H1 (cell line): ENCODE data around the gene CNNM4. TPM values are rescaled to one million over a fixed set of nuclear protein-coding genes. Genes with fewer than 3 reads are reported as not detected.

Experiments used
- CTCF ChIA-PET: fragments of 300-600 bp; sonication (Branson Sonifier 250); formaldehyde crosslinking; loops from one replicate; lab custom pipeline; 2021; ENCODE audit not compliant: partially characterized antibody; lab: Charles Lee
- POLR2A ChIA-PET: fragments of 300-600 bp; sonication (Branson Sonifier 250); formaldehyde crosslinking; loops from one replicate; lab custom pipeline; 2021; ENCODE audit warnings: inconsistent platforms; ENCODE audit not compliant: partially characterized antibody; lab: Charles Lee
- DNase-seq, 2 experiments: peaks; one replicate each; pipeline versions ENCODE4 v3.0.0 to v3.0.0-alpha.2; 2010 to 2022; ENCODE audit warnings: low spot score in 2 of 2, low read depth in 1 of 2, mixed read lengths in 1 of 2
- FAIRE-seq: peaks from 2 replicates; lab custom pipeline; 2011; peaks lifted over from hg19 to GRCh38; lab: Jason Lieb, UNC
- H2AFZ ChIP-seq: 2 replicates; pipeline ENCODE4 v1.8.1; 2012; ENCODE audit warnings: low read length, inconsistent platforms
- H2AK5ac ChIP-seq: 2 replicates; pipeline ENCODE4 v1.6.1; 2013; ENCODE audit warnings: low read depth, low read length
- H2BK120ac ChIP-seq: replicated peaks from 2 replicates; pipeline ENCODE3; 2013; ENCODE audit warnings: low read depth, low read length, inconsistent platforms
- H2BK12ac ChIP-seq: 2 replicates; pipeline ENCODE4 v1.6.1; 2013; ENCODE audit warnings: low read depth, low read length
- H2BK15ac ChIP-seq: 2 replicates; pipeline ENCODE4 v1.6.1; 2013; ENCODE audit warnings: low read length
- H2BK20ac ChIP-seq: 2 replicates; pipeline ENCODE4 v1.6.1; 2013; ENCODE audit warnings: low read length
- H2BK5ac ChIP-seq: 2 replicates; pipeline ENCODE4 v1.6.1; 2013; ENCODE audit warnings: low read depth, low read length
- H3K14ac ChIP-seq: 2 replicates; pipeline ENCODE4 v1.6.1; 2013; ENCODE audit warnings: inconsistent platforms; ENCODE audit not compliant: insufficient read length
- H3K18ac ChIP-seq: 2 replicates; pipeline ENCODE4 v1.6.1; 2013; ENCODE audit warnings: low read length; ENCODE audit errors: extremely low read depth
- H3K23ac ChIP-seq: 2 replicates; pipeline ENCODE4 v1.6.1; 2013; ENCODE audit warnings: inconsistent platforms; ENCODE audit not compliant: insufficient read length
- H3K23me2 ChIP-seq: 2 replicates; pipeline ENCODE4 v1.6.1; 2013; ENCODE audit warnings: low read depth, low read length
- H3K27ac ChIP-seq: 2 replicates; pipeline ENCODE4 v1.6.1; 2011; ENCODE audit warnings: low read depth, low read length, inconsistent platforms
- H3K27me3 ChIP-seq, 4 experiments: replicated peaks in 1 of 4; 1 replicate in 1 of 4; 2 replicates in 3 of 4; pipeline versions ENCODE4 v1.6.1 to v1.8.1; 2011 to 2013; ENCODE audit warnings: low read length in 3 of 4, mild to moderate bottlenecking in 3 of 4, inconsistent platforms in 2 of 4, mixed read lengths in 2 of 4, moderate library complexity in 1 of 4; ENCODE audit not compliant: control insufficient read depth in 3 of 4, insufficient read depth in 3 of 4; ENCODE audit errors: extremely low read depth in 1 of 4
- H3K36me3 ChIP-seq, 4 experiments: 2 replicates each; pipeline versions ENCODE4 v1.6.1 to v1.8.1; 2011 to 2013; ENCODE audit warnings: mild to moderate bottlenecking in 4 of 4, low read length in 3 of 4, moderate library complexity in 2 of 4, control low read depth in 1 of 4, inconsistent platforms in 1 of 4; ENCODE audit not compliant: insufficient read depth in 4 of 4, control insufficient read depth in 2 of 4
- H3K4ac ChIP-seq: replicated peaks from 2 replicates; pipeline ENCODE3; 2013; ENCODE audit warnings: low read length, low read depth, mixed read lengths, inconsistent platforms; ENCODE audit not compliant: insufficient read length
- H3K4me1 ChIP-seq, 4 experiments: replicated peaks in 1 of 4; 1 replicate in 1 of 4; 2 replicates in 3 of 4; pipeline versions ENCODE4 v1.6.1 to v1.8.1; 2011 to 2013; ENCODE audit warnings: low read length in 3 of 4, inconsistent platforms in 2 of 4, mixed read lengths in 1 of 4; ENCODE audit not compliant: insufficient read depth in 4 of 4, control insufficient read depth in 3 of 4
- H3K4me2 ChIP-seq, 2 experiments: 2 replicates each; pipeline versions ENCODE4 v1.6.1 to v1.8.1; 2011 to 2013; ENCODE audit warnings: low read depth in 2 of 2, low read length in 2 of 2, control low read depth in 1 of 2, inconsistent platforms in 1 of 2, mild to moderate bottlenecking in 1 of 2; ENCODE audit not compliant: insufficient read depth in 1 of 2
- H3K4me3 ChIP-seq, 4 experiments: fragments of 200-600, 300-600 bp in 1 of 4; sonication (generic), shearing (Covaris generic), sonication (Bioruptor Twin) in 1 of 4; 2 replicates each; pipeline versions ENCODE4 v1.5.1 to v1.8.1; 2011 to 2016; ENCODE audit warnings: low read length in 4 of 4, low read depth in 3 of 4, control low read depth in 2 of 4, inconsistent platforms in 2 of 4, mild to moderate bottlenecking in 2 of 4, mixed read lengths in 1 of 4, moderate library complexity in 1 of 4; ENCODE audit not compliant: insufficient read depth in 2 of 4; ENCODE audit errors: extremely low read depth in 1 of 4
- H3K56ac ChIP-seq: replicated peaks from 2 replicates; pipeline ENCODE3; 2013; ENCODE audit warnings: low read depth, mild to moderate bottlenecking, mixed read lengths, low read length, inconsistent platforms; ENCODE audit not compliant: insufficient read length
- H3K79me1 ChIP-seq: 2 replicates; pipeline ENCODE4 v1.6.1; 2013; ENCODE audit warnings: low read depth, low read length, control low read depth
- H3K79me2 ChIP-seq, 2 experiments: 2 replicates each; pipeline versions ENCODE4 v1.6.1 to v1.8.1; 2012 to 2013; ENCODE audit warnings: low read length in 2 of 2, mild to moderate bottlenecking in 2 of 2, inconsistent platforms in 1 of 2; ENCODE audit not compliant: insufficient read depth in 2 of 2, control insufficient read depth in 1 of 2
- H3K9ac ChIP-seq, 4 experiments: replicated peaks in 1 of 4; 1 replicate in 1 of 4; 2 replicates in 3 of 4; pipeline versions ENCODE4 v1.6.1 to v1.8.1; 2011 to 2013; ENCODE audit warnings: low read depth in 3 of 4, low read length in 3 of 4, control low read depth in 2 of 4, mild to moderate bottlenecking in 2 of 4, moderate library complexity in 2 of 4, inconsistent platforms in 1 of 4; ENCODE audit errors: extremely low read depth in 1 of 4
- H3K9me3 ChIP-seq, 2 experiments: 2 replicates each; pipeline versions ENCODE4 v1.6.1 to v1.8.1; 2012 to 2013; ENCODE audit warnings: mild to moderate bottlenecking in 2 of 2, moderate library complexity in 2 of 2, control low read depth in 1 of 2, inconsistent platforms in 1 of 2, low read depth in 1 of 2, low read length in 1 of 2, mixed read lengths in 1 of 2; ENCODE audit not compliant: insufficient read depth in 2 of 2
- H4K20me1 ChIP-seq, 2 experiments: replicated peaks in 1 of 2; 2 replicates each; pipeline versions ENCODE3 to v1.8.1; 2011 to 2013; ENCODE audit warnings: inconsistent platforms in 2 of 2, low read length in 2 of 2, mild to moderate bottlenecking in 1 of 2; ENCODE audit not compliant: insufficient read depth in 2 of 2, control insufficient read depth in 1 of 2
- H4K5ac ChIP-seq: 2 replicates; pipeline ENCODE4 v1.6.1; 2013; ENCODE audit warnings: low read length, low read depth, mixed read lengths, inconsistent platforms; ENCODE audit not compliant: insufficient read length
- H4K8ac ChIP-seq: 2 replicates; pipeline ENCODE4 v1.8.0; 2013; ENCODE audit warnings: mild to moderate bottlenecking, moderate library complexity, low read length, inconsistent platforms; ENCODE audit not compliant: insufficient read depth; ENCODE audit errors: extremely low read depth
- H4K91ac ChIP-seq: replicated peaks from 2 replicates; pipeline ENCODE3; 2013; ENCODE audit warnings: low read length, mixed read lengths, inconsistent platforms; ENCODE audit not compliant: insufficient read length
- BRCA1 ChIP-seq: IDR thresholded peaks from 2 replicates; pipeline ENCODE4 v1.6.1; 2012; ENCODE audit warnings: low read depth, low read length, improper control_type of control experiment
- CBX5 ChIP-seq: fragments of 300-800, 300-1000 bp; sonication (generic); IDR thresholded peaks from 2 replicates; pipeline ENCODE4 v1.7.1; 2016; ENCODE audit warnings: antibody characterized with exemption, low read length, low read depth
- CBX8 ChIP-seq: fragments of 300-800, 300-1000 bp; sonication (generic); IDR thresholded peaks from 2 replicates; pipeline ENCODE4 v1.7.1; 2016; ENCODE audit warnings: low read depth, low read length, borderline replicate concordance
- EZH2 ChIP-seq: fragments of 200-600 bp; sonication (generic); IDR thresholded peaks from 2 replicates; pipeline ENCODE4 v1.7.1; 2012; ENCODE audit warnings: low read depth, mild to moderate bottlenecking, moderate library complexity, low read length, inconsistent platforms; ENCODE audit not compliant: severe bottlenecking
- KDM1A ChIP-seq: fragments of 200-600, 300-600 bp; sonication (generic); IDR thresholded peaks from 2 replicates; pipeline ENCODE4 v1.7.1; 2016; ENCODE audit warnings: mild to moderate bottlenecking, low read length, borderline replicate concordance
- KDM5A ChIP-seq: fragments of 200-600 bp; IDR thresholded peaks from 2 replicates; pipeline ENCODE4 v1.7.1; 2012; ENCODE audit warnings: mild to moderate bottlenecking, low read length, inconsistent platforms, mixed read lengths
- NRF1 ChIP-seq: IDR thresholded peaks from 2 replicates; pipeline ENCODE4 v1.6.1; 2011; ENCODE audit warnings: mild to moderate bottlenecking, low read depth, low read length, improper control_type of control experiment
- POLR2A ChIP-seq, 2 experiments: IDR thresholded peaks; 1 replicate in 1 of 2; 2 replicates in 1 of 2; pipeline ENCODE4 v1.6.1; 2011; ENCODE audit warnings: low read depth in 2 of 2, low read length in 2 of 2, mild to moderate bottlenecking in 2 of 2; ENCODE audit errors: control extremely low read depth in 1 of 2
- SP4 ChIP-seq: IDR thresholded peaks from 2 replicates; pipeline ENCODE4 v1.6.1; 2012; ENCODE audit warnings: low read length, inconsistent platforms
- SUZ12 ChIP-seq: fragments of 200-600 bp; sonication (generic); IDR thresholded peaks from 2 replicates; pipeline ENCODE4 v1.6.1; 2012; ENCODE audit warnings: mild to moderate bottlenecking, inconsistent platforms, low read length, moderate library complexity, mixed read lengths
- USF2 ChIP-seq: IDR thresholded peaks from 2 replicates; pipeline ENCODE4 v1.6.1; 2011; ENCODE audit warnings: low read length, improper control_type of control experiment
- WGBS, 2 experiments: shearing (Covaris generic) in 1 of 2; methylation state at CpG; one replicate each; pipeline versions ENCODE4 v1.1.6 to v1.1.7; 2013 to 2015; ENCODE audit warnings: low lambda C conversion rate in 2 of 2, mixed read lengths in 2 of 2, inconsistent platforms in 1 of 2, low coverage in 1 of 2, missing lambda C conversion rate in 1 of 2; ENCODE audit not compliant: insufficient replicate concordance in 2 of 2, insufficient coverage in 1 of 2, insufficient read length in 1 of 2; ENCODE audit errors: extremely low coverage in 1 of 2, missing lambda C conversion rate in 1 of 2; 5-methylcytosine and 5-hydroxymethylcytosine counted together
- polyA plus RNA-seq, 7 experiments: library from polyadenylated mRNA; depleted of rRNA in 3 of 7; stranded (reverse) in 5 of 7; unstranded in 2 of 7; fragments of >200 nt in 5 of 7; fragments of 200-250 nt in 2 of 7; gene quantifications; 1 replicate in 5 of 7; 2 replicates in 1 of 7; 4 replicates in 1 of 7; pipeline versions ENCODE4 v1.2.1 to v1.2.3, GENCODE V29; 2011 to 2013; ENCODE audit warnings: missing spikeins in 2 of 7, mixed read lengths in 2 of 7
- total RNA-seq: library from RNA; stranded (reverse); fragmentation: NEBNext Ultra II Directional; extraction: Animal tissue kit (Norgen Biotek cat#: 25700); gene quantifications from 2 replicates; pipeline ENCODE4 v1.2.1, GENCODE V29; 2021
- TF ChIP-seq, protein P1 (sequence below): IDR thresholded peaks from 2 replicates; pipeline ENCODE4 v1.6.1; 2012; ENCODE audit warnings: inconsistent platforms

CNNM4 gene
- total and polyA plus RNA-seq, 2 of the 8 experiments (the other 6 are each of a cell fraction or from before 2014, with no cell fraction given) = 10.3 to 11.0 TPM

DNA sequence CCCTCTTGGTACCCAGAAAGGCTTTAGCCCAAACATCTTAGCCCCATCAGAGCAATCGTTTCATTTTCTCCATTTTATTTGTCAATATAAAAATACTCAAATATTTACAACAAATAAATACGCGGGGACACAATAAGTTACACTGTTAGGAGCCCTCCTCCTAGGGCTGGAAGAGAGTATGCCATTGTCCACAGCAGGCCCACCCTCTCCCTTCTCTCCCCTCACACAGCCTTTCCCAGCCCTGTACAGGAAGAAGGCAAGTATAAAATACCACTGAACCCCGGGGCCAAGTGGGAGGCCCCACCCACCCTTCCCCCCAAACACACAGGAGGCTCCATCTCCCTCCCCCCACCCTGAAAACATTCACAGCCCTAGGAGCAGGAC lies 99.0 kb downstream of the CNNM4 start:
- Histone ChIP-seq H2BK12ac (no peak overlapping the region), H3K4me3 (no peak overlapping the region), H3K27me3 (no peaks in the 10 kb centered on the region), H3K27ac (no peak overlapping the region), H2BK120ac (no peak overlapping the region), H3K14ac (no peak overlapping the region), H3K79me2 (peaks cover 0 to 17% of the 10 kb centered on the region in 2 experiments; a peak in 3 of 4 replicates), H2AK5ac (no peak overlapping the region), H3K18ac (no peak overlapping the region), H4K91ac (no peak overlapping the region), H4K20me1 (peaks cover 14 to 15% of the 10 kb centered on the region in 2 experiments), H2BK15ac (no peak overlapping the region), H3K9me3 (no peaks in the 10 kb centered on the region), H2BK20ac (no peak overlapping the region), H3K9ac (no peak overlapping the region), H2BK5ac (no peak overlapping the region; the same call in 1 of the 2 replicates), H3K56ac (no peak overlapping the region), H4K5ac (no peak overlapping the region), H3K23ac (no peak overlapping the region), H3K79me1 (peaks cover 6% of the 10 kb centered on the region; the same call in 1 of the 2 replicates), H3K23me2 (peaks cover 10% of the 10 kb centered on the region; the same call in 1 of the 2 replicates), H3K36me3 (peaks cover 17 to 43% (median 34%) of the 10 kb centered on the region in 4 experiments), H3K4ac (no peak overlapping the region), H3K4me2 (peak overlapping the region in 1 of 2 experiments; percentile 54; a peak in 1 of 4 replicates), H3K4me1 (peaks cover 3 to 11% (median 8%) of the 10 kb centered on the region in 4 experiments), H4K8ac (no peak overlapping the region), H2AFZ (no peak overlapping the region)
- no peak for DNase-seq
- no peak for FAIRE-seq
- ChIA-PET CTCF (interaction anchor here (1.4 to 8.3 kb wide), 9 partner anchors 9 to 96 kb away, joined by 3 to 89 read pairs (median 21); no protein-coding TSS in a partner anchor), POLR2A (interaction anchor here (0.6 to 5.8 kb wide), 10 partner anchors 8 to 90 kb away, joined by 3 to 49 read pairs (median 5); partner anchors contain the start of gene SEMA4C)
- 78 to 100% methylated on average over 1 to 4 of the region's 4 CpGs for WGBS, 2 experiments
- no peak for TF ChIP-seq SUZ12
- TF ChIP-seq, protein P1, sequence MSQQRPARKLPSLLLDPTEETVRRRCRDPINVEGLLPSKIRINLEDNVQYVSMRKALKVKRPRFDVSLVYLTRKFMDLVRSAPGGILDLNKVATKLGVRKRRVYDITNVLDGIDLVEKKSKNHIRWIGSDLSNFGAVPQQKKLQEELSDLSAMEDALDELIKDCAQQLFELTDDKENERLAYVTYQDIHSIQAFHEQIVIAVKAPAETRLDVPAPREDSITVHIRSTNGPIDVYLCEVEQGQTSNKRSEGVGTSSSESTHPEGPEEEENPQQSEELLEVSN = no peak
- no peak for TF ChIP-seq KDM1A
- no peak for TF ChIP-seq CBX8
- no peak for TF ChIP-seq KDM5A
- TF ChIP-seq EZH2 = no peak
- no peak for TF ChIP-seq SP4
- TF ChIP-seq NRF1 = no peak
- no peak for TF ChIP-seq POLR2A (IDR thresholded peaks at IDR 0.05; ENCODE audit: control extremely low read depth in 1 of 2, low read depth in 2 of 2, low read length in 2 of 2)
- TF ChIP-seq BRCA1 = no peak
- no peak for TF ChIP-seq CBX5
- TF ChIP-seq USF2 = no peak
